ENCODE results near the gene SH2D2A.
A peak's percentile ranks its signal among the peaks of the same experiment; 100 is the strongest.

The SH2D2A gene

GRCh38 chr1:156816561-156817328 lies at the start of gene SH2D2A:
TSS of gene SH2D2A (minus strand) at chr1:156816848. CDS start at chr1:156816708, 140 bp downstream.
- H3K4me1 Mint-ChIP-seq (ENCODE audit: low read depth): peaks cover 48% of the 10 kb centered on the region
- intact Hi-C loops (cut with micrococcal nuclease): no loop called here
- no peaks in the 10 kb centered on the region for H3K9me3 Mint-ChIP-seq
- H3K27me3 Mint-ChIP-seq: peaks cover 70% of the 10 kb centered on the region
- peak within 1 kb of the TSS; percentile 69 for H3K27ac Mint-ChIP-seq
- peak within 1 kb of the TSS; percentile 45 for H3K4me3 Mint-ChIP-seq
- no peaks in the 10 kb centered on the region for H3K36me3 Mint-ChIP-seq (ENCODE audit: low read depth)

DNA sequence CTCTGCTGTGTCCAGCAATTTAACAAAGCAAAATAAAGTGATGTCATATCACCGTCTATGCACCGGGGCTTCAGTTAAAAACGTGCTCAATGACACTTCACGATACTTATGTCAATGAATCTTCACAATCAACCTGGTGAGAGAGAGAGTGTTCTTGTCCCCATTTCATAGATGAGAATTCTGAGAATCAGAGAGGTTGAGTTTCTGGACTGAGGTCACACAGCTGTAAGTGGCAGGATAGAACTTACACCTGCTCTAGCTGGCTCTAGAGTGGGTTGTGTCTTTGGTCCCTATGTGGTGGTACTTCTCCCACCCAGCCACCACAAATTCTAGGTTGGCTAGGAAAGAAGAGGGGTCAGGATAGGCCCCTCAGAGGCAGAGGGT lies 49.2 kb upstream of the SH2D2A start:
- peaks cover 70% of the 10 kb centered on the region for H3K27me3 Mint-ChIP-seq
- no peak overlapping the region for H3K4me3 Mint-ChIP-seq
- no peaks in the 10 kb centered on the region for H3K4me1 Mint-ChIP-seq (ENCODE audit: low read depth)
- no peaks in the 10 kb centered on the region for H3K36me3 Mint-ChIP-seq (ENCODE audit: low read depth)
- intact Hi-C loops (cut with micrococcal nuclease): no loop called here
- no peak overlapping the region for H3K27ac Mint-ChIP-seq
- no peaks in the 10 kb centered on the region for H3K9me3 Mint-ChIP-seq

DNA sequence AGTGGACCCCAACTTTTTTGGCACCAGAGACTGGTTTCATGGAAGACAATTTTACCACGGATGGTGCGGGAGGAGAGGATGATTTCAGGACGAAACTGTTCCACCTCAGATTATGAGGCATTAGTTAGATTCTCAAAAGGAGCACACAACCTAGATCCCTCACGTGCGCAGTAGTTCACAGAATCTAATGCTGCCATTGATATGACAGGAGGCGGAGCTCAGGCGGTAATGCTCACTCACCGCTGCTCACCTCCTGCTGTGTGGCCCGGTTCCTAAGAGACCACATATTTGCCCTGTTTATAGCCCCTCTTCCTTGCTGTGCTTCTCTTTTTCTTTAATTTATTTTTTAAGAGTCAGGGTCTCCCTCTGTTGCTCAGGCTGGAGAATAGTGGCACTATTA lies 48.6 kb upstream of the SH2D2A start:
- H3K36me3 Mint-ChIP-seq (ENCODE audit: low read depth): no peaks in the 10 kb centered on the region
- no peak overlapping the region for H3K4me3 Mint-ChIP-seq
- peaks cover 4% of the 10 kb centered on the region for H3K4me1 Mint-ChIP-seq (ENCODE audit: low read depth)
- H3K27me3 Mint-ChIP-seq: peaks cover 75% of the 10 kb centered on the region
- H3K9me3 Mint-ChIP-seq: no peaks in the 10 kb centered on the region
- intact Hi-C loops (cut with micrococcal nuclease): no loop called here
- H3K27ac Mint-ChIP-seq: no peak overlapping the region

GRCh38 chr1:156864796-156865195 lies 48.1 kb upstream of the SH2D2A start:
- Mint-ChIP-seq H3K36me3 (ENCODE audit: low read depth) (no peaks in the 10 kb centered on the region), H3K27ac (no peak overlapping the region)
- intact Hi-C loops (cut with micrococcal nuclease): no loop called here

DNA sequence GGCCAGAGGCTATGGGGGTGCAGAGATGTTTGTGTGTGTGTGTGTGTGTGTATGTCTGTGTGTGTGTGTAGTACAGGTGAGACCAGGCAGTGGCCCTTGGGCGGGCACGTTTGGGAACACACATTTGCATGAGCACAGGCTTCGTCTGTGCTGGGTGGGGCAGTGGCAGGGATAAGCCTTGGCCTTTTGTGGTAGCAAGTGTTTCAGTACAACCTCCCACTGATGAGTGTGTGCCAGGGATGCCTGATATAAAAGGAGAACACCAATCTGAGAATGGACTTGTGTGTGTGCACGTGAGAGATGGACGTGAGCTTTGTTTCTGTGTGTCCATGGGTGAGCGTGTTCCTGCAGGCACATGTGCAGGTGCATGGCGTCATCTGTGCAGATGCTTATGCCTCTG lies 47.0 kb upstream of the SH2D2A start:
- Mint-ChIP-seq H3K9me3 (no peaks in the 10 kb centered on the region), H3K27me3 (peaks cover 78% of the 10 kb centered on the region), H3K27ac (no peak overlapping the region), H3K4me1 (ENCODE audit: low read depth) (peaks cover 18% of the 10 kb centered on the region), H3K4me3 (no peak overlapping the region), H3K36me3 (ENCODE audit: low read depth) (no peaks in the 10 kb centered on the region)
- intact Hi-C loops (cut with micrococcal nuclease): no loop called here

More at GRCh38 chr1:156864796-156865195, 48.1 kb upstream of the SH2D2A start:
- Mint-ChIP-seq H3K4me1 (ENCODE audit: low read depth) (peaks cover 9% of the 10 kb centered on the region), H3K4me3 (no peak overlapping the region), H3K9me3 (no peaks in the 10 kb centered on the region), H3K27me3 (peaks cover 77% of the 10 kb centered on the region)

DNA sequence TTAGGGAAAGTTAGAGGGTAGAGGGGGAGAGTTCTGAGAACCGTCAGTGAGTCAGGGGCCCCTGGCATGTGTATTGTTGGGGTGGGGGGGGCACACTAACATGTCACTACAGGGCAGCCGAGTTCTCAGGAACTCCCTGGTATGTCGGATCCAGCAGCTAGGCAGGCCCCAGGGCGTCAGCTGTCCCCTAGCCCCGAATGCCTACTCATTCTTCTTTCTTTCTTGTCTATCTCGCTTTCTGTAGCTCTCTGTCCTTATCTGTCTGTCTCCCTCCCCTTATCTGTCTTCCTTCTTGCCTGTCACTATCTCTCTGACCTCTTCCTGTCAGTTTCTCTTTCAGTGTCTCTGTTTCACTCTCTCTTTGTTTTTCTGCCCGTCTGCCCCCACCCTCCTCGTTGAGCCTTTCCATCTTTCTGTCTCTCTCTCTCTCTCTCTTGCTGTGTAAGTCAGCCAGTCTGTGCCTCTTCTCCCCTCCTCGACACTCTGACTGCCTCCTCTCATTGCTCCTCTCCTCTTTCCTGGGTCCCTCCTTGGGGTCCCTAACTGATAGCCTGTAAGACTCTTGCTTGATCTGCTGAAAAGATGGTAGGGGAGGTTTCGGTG lies 46.5 kb upstream of the SH2D2A start:
- intact Hi-C loops (cut with micrococcal nuclease): no loop called here
- Mint-ChIP-seq H3K4me3 (no peak overlapping the region), H3K4me1 (ENCODE audit: low read depth) (peaks cover 21% of the 10 kb centered on the region), H3K9me3 (no peaks in the 10 kb centered on the region), H3K27ac (no peak overlapping the region), H3K27me3 (peaks cover 80% of the 10 kb centered on the region), H3K36me3 (ENCODE audit: low read depth) (no peaks in the 10 kb centered on the region)

- intact Hi-C loops (cut with micrococcal nuclease): no loop called here
- H3K36me3 Mint-ChIP-seq (ENCODE audit: low read depth): no peaks in the 10 kb centered on the region
- H3K4me3 Mint-ChIP-seq: no peak overlapping the region
- no peak overlapping the region for H3K27ac Mint-ChIP-seq
- peaks cover 82% of the 10 kb centered on the region for H3K27me3 Mint-ChIP-seq
- peaks cover 21% of the 10 kb centered on the region for H3K4me1 Mint-ChIP-seq (ENCODE audit: low read depth)
- no peaks in the 10 kb centered on the region for H3K9me3 Mint-ChIP-seq
These were observed 45.9 kb upstream of the SH2D2A start for GRCh38 chr1:156862584-156862983.

DNA sequence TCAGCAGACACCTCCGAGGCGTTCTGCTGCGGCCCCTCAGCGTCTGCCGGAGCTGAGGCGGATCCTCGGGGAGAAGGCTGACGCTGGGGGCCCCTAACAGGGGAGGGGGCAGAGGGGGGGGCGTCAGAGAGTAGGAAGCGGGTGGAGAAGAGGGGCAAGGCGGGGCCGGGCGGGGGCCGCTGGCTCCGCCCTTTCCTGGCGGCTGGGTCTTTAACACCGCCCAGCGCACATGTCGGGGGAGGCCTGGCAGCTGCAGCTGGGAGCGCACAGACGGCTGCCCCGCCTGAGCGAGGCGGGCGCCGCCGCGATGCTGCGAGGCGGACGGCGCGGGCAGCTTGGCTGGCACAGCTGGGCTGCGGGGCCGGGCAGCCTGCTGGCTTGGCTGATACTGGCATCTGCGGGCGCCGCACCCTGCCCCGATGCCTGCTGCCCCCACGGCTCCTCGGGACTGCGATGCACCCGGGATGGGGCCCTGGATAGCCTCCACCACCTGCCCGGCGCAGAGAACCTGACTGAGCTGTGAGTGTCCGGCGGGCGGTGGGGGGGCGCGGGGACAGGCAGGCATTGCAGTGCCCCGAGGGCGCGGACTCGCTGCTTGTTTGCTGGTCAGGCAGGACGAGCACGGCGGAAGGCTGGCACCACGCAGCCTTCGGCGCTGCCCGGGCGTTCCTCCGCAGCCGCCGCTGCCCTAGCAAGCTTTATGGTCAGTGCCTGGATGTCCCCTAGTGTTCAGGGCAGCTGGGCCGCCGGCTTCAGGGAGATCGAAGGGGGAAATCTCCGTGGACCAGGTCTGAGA lies 44.2 kb upstream of the SH2D2A start, which contains the start of gene NTRK1:
NTRK1 (plus strand) TSS at position 238 of the 796 bp plus-strand sequence; CDS start at position 308, 70 bp downstream.
- no peak within 1 kb of the TSS for H3K27ac Mint-ChIP-seq
- H3K4me1 Mint-ChIP-seq (ENCODE audit: low read depth): peaks cover 28% of the 10 kb centered on the region
- intact Hi-C loops (cut with micrococcal nuclease): loop anchor here (2.0 kb wide), 1 partner anchor 64 kb away; no protein-coding TSS in a partner anchor
- peaks cover 89% of the 10 kb centered on the region for H3K27me3 Mint-ChIP-seq
- no peaks in the 10 kb centered on the region for H3K36me3 Mint-ChIP-seq (ENCODE audit: low read depth)
- no peaks in the 10 kb centered on the region for H3K9me3 Mint-ChIP-seq
- H3K4me3 Mint-ChIP-seq: peak within 1 kb of the TSS; percentile 44

DNA sequence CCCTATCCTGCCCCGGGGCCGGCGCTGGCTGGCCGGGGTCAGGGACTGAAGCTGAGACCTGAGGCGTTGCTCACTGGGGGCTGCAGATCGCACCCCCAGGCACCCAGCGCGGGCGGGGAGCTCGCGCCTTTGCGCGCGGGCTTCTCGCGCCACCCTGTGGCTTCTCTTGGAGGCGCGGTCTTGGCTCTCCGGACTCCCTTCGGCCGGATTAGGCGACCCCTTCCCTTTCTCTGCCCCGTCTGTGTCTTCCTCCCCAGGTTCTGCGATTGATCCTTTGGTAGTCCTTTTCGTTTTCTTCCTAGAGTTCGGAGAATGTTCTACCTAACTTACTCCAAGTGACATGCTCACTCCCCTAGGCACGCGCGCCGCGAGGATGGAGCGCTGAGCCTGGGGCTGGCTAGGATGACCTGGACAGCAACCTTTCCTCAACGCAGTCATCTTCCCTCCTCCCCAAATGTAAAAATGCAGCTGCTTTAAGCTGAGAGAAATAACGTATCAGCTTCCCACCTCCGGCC lies 43.5 kb upstream of the SH2D2A start:
- H3K4me3 Mint-ChIP-seq: peak overlapping the region; percentile 44
- H3K9me3 Mint-ChIP-seq: no peaks in the 10 kb centered on the region
- H3K36me3 Mint-ChIP-seq (ENCODE audit: low read depth): no peaks in the 10 kb centered on the region
- intact Hi-C loops (cut with micrococcal nuclease): loop anchor here (2.0 kb wide), 1 partner anchor 63 kb away; no protein-coding TSS in a partner anchor
- peaks cover 28% of the 10 kb centered on the region for H3K4me1 Mint-ChIP-seq (ENCODE audit: low read depth)
- peaks cover 84% of the 10 kb centered on the region for H3K27me3 Mint-ChIP-seq
- H3K27ac Mint-ChIP-seq: no peak overlapping the region

DNA sequence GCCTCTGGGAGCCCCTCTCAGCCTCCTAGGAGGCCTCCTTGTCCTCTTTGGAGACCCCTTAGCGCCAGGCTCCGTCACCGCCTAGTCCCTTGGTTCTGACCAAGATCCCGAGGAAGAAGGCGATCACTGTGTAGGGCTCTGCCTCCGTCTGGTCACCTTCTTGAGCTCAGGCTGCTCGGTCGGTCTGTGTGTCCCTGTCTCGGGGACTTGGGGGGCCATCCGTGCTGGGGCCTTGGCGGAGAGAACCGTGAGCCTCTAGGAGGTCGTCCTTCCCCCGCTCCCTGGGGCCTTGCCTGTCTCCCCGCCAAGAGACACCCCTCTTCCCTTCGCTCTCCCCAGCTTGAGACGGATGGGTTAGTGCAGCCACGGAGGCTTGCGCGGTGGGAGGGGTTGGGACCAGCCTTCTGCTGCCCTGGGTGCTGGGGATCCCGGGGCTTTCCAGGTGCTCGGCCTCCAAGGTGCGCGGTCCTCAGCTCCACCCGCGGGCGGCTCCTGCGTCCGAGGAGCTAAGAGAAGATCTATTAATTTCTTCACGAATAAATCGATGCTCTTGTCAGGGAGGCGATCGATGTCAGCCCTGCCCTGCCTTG lies 43.0 kb upstream of the SH2D2A start:
- H3K4me3 Mint-ChIP-seq: no peak overlapping the region
- intact Hi-C loops (cut with micrococcal nuclease): loop anchor here (2.0 kb wide), 2 partner anchors 55 to 63 kb away; no protein-coding TSS in a partner anchor
- peaks cover 82% of the 10 kb centered on the region for H3K27me3 Mint-ChIP-seq
- H3K27ac Mint-ChIP-seq: no peak overlapping the region
- no peaks in the 10 kb centered on the region for H3K9me3 Mint-ChIP-seq
- peaks cover 28% of the 10 kb centered on the region for H3K4me1 Mint-ChIP-seq (ENCODE audit: low read depth)
- H3K36me3 Mint-ChIP-seq (ENCODE audit: low read depth): no peaks in the 10 kb centered on the region

DNA sequence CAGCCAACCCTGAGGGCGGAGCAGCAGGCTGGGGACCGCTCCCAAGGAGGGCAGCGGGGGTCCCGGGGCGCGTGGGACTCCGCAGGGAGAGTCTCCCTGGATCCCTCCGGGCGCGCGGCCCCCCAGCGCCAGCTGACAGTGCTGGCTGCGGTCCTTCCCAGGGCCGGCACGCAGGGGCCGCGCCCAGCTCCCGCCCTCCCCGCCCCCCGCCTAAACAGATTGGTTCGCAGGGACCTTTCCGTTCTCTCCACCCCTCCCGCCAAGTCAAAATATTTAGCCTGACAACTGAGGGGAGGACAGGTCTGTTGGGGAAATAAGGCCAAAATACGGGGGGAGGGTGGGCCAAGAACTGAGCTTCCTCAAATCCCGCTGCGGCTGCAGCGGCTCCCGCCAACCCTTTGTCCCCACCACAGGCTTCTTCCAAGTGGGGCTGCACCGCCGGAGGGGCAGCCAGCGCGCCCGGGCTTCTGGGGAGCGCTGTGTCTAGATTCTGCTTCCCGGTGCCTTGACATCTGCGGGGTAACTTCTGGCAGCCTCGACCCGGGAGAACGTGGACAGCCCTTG lies 42.4 kb upstream of the SH2D2A start, which contains the start of gene INSRR:
INSRR (minus strand) TSS at position 159 of the 564 bp plus-strand sequence. CDS start 496 bp downstream, outside the sequence.
- H3K4me3 Mint-ChIP-seq: no peak within 1 kb of the TSS
- H3K9me3 Mint-ChIP-seq: no peaks in the 10 kb centered on the region
- H3K36me3 Mint-ChIP-seq (ENCODE audit: low read depth): no peaks in the 10 kb centered on the region
- intact Hi-C loops (cut with micrococcal nuclease): loop anchor here (2.0 kb wide), 1 partner anchor 54 kb away; no protein-coding TSS in a partner anchor
- H3K4me1 Mint-ChIP-seq (ENCODE audit: low read depth): peaks cover 28% of the 10 kb centered on the region
- peaks cover 82% of the 10 kb centered on the region for H3K27me3 Mint-ChIP-seq
- no peak within 1 kb of the TSS for H3K27ac Mint-ChIP-seq

GRCh38 chr1:156858555-156858956 lies 41.9 kb upstream of the SH2D2A start:
- Mint-ChIP-seq H3K36me3 (ENCODE audit: low read depth) (no peaks in the 10 kb centered on the region), H3K27me3 (peaks cover 82% of the 10 kb centered on the region), H3K9me3 (no peaks in the 10 kb centered on the region), H3K27ac (no peak overlapping the region), H3K4me1 (ENCODE audit: low read depth) (peaks cover 28% of the 10 kb centered on the region), H3K4me3 (no peak overlapping the region)
- intact Hi-C loops (cut with micrococcal nuclease): loop anchor here (2.0 kb wide), 1 partner anchor 54 kb away; no protein-coding TSS in a partner anchor

DNA sequence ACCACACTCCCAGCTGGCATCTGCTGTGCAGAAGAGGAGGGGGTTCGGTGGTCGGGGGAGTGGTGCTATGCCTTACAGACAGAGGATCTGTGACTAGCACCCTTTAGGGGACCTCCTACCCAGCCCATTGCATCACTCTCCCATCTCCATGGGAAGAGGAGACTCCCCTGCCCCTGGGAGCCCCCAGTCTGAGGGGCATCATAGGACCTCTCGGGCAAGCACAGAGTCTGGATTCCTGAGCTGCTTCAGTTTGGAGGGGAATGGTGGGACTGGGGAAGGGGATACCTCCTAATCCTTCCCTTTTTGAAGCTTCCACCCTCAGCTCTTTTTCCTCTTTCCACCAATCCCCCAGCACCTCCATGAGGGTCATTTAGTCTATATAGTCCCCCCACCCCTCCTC lies 40.9 kb upstream of the SH2D2A start:
- H3K4me3 Mint-ChIP-seq: no peak overlapping the region
- intact Hi-C loops (cut with micrococcal nuclease): no loop called here
- H3K36me3 Mint-ChIP-seq (ENCODE audit: low read depth): no peaks in the 10 kb centered on the region
- peaks cover 28% of the 10 kb centered on the region for H3K4me1 Mint-ChIP-seq (ENCODE audit: low read depth)
- peaks cover 78% of the 10 kb centered on the region for H3K27me3 Mint-ChIP-seq
- H3K27ac Mint-ChIP-seq: no peak overlapping the region
- no peaks in the 10 kb centered on the region for H3K9me3 Mint-ChIP-seq
